GM23338 (cell line): Measurements from ENCODE around the gene NOVA1.

ENCODE experiments used
- CTCF ChIP-seq, 2 experiments: fragments of 200-600 bp in 1 of 2; sonication (generic) in 1 of 2; conservative IDR thresholded peaks; 2 replicates each; pipeline versions ENCODE4 v1.5.1 to v1.6.1; 2016 to 2017; ENCODE audit warnings: antibody characterized with exemption in 2 of 2, low read depth in 2 of 2, mild to moderate bottlenecking in 2 of 2, moderate library complexity in 1 of 2
- EZH2 ChIP-seq: fragments of 200-600 bp; sonication (generic); IDR thresholded peaks from one replicate; pipeline ENCODE4 v1.8.0; 2017; ENCODE audit warnings: antibody characterized with exemption, mild to moderate bottlenecking, low read depth; ENCODE audit not compliant: unreplicated experiment
- JUNB ChIP-seq: IDR thresholded peaks from one replicate; pipeline ENCODE4 v1.6.1; 2016; ENCODE audit warnings: antibody characterized with exemption; ENCODE audit not compliant: unreplicated experiment
- POLR2AphosphoS5 ChIP-seq: IDR thresholded peaks from 2 replicates; pipeline ENCODE4 v1.6.1; 2016; ENCODE audit warnings: antibody characterized with exemption, low read depth
- REST ChIP-seq: IDR thresholded peaks from one replicate; pipeline ENCODE4 v1.6.1; 2018; ENCODE audit warnings: antibody characterized with exemption; ENCODE audit not compliant: unreplicated experiment
- ZNF114 ChIP-seq: fragments of 250-450 bp; sonication (Bioruptor Pico); IDR thresholded peaks from 2 replicates; pipeline ENCODE4 v1.5.0; 2020; ENCODE audit warnings: mild to moderate bottlenecking, moderate library complexity

GRCh38 chr14:26486922-26487321, 110.9 kb downstream of the NOVA1 start:
- TF ChIP-seq CTCF (conservative IDR thresholded peaks at IDR 0.05; ENCODE audit: low read depth in 2 of 2) = no peak
- TF ChIP-seq ZNF114 (CRISPR knock-in tag) = no peak
- no peak for TF ChIP-seq POLR2AphosphoS5
- TF ChIP-seq REST = no peak
- no peak for TF ChIP-seq JUNB
- no peak for TF ChIP-seq EZH2
